ENCODE results near the gene GTPBP3. TPM values are rescaled to one million over a fixed set of nuclear protein-coding genes. Genes with fewer than 3 reads are reported as not detected.

The GTPBP3 gene
- total and polyA plus RNA-seq, 2 of the 8 experiments (the other 6 are each of a cell fraction or from before 2014, with no cell fraction given): 30.4 to 56.0 TPM

DNA sequence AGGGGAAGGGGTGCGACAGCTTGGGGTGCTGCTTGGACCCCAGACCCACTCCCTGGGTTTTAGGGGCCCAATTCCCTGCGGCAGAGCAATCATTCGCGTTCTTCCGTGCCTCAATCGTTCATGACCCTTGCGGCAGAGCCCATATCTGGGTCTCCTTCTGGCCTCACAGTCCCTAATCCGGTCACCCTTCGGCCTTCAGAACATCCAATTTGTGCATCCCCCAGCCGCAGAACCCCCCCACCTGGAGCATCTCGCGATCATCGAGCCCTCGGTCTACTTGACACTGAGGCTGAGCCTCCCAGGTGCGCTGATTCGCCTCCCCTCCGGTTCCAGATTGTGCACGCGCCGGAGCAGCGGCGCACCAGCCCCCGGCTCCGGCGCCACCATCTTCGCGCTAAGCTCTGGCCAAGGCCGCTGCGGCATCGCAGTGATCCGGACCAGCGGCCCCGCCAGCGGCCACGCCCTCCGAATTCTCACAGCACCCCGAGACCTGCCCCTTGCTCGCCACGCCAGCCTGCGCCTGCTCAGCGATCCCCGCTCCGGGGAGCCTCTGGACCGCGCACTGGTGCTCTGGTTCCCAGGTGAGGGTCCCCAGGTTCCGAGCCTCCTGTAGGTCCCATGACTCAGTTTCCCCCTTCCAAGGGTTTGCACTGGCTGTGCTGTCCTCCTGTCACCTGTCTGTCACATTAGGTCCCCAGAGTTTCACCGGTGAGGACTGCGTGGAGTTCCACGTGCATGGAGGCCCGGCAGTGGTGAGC, 501 bp downstream of the GTPBP3 start (continued):
- 0 out of 2 replicates have a peak, but pooled peaks have one; percentile 5 for TF ChIP-seq TAF1 (IDR thresholded peaks at IDR 0.05; ENCODE audit: low read depth, low read length)
- TF ChIP-seq PHF8 (conservative IDR thresholded peaks at IDR 0.05; ENCODE audit: low read depth, low read length): peak; percentile 70
- 0 out of 3 replicates have a peak, but pooled peaks of 1 of the 2 experiments have one; percentile 7 for TF ChIP-seq POLR2A (IDR thresholded peaks at IDR 0.05; ENCODE audit: control extremely low read depth in 1 of 2, low read depth in 2 of 2, low read length in 2 of 2)
- 0 out of 2 replicates have a peak, but pooled peaks have one; percentile 26 for TF ChIP-seq CHD2 (IDR thresholded peaks at IDR 0.05; ENCODE audit: low read length)
- peak; percentile 4 for TF ChIP-seq TAF7 (optimal IDR thresholded peaks at IDR 0.05; ENCODE audit: borderline replicate concordance, low read depth, low read length)
